ENCODE results near the gene CELF4.

Gene CELF4

GRCh38 chr18:37339701-37340215 lies 225.8 kb downstream of the CELF4 start:
- FAIRE-seq: no peak

- FAIRE-seq: no peak
Measured at GRCh38 chr18:37336568-37337285, 228.9 kb downstream of the CELF4 start.

DNA sequence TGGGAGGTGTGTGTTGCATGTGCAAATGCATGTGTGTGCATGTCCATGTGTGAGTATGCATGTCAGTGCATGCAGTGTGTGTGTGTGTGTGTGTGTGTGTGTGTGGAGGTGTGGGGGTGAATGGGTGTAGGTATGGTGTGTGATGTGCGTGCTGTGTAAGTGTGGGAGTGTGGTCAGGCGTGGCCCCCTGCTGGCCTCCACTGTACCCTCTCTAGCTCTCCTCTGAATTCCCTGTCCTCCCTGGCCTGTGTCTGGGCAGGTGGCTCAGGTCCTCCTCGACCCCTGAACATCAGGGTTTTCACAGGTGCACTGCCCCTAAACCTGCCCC lies 230.2 kb downstream of the CELF4 start:
- no peak for FAIRE-seq

GRCh38 chr18:37334631-37335408 lies 230.8 kb downstream of the CELF4 start:
- no peak for FAIRE-seq

DNA sequence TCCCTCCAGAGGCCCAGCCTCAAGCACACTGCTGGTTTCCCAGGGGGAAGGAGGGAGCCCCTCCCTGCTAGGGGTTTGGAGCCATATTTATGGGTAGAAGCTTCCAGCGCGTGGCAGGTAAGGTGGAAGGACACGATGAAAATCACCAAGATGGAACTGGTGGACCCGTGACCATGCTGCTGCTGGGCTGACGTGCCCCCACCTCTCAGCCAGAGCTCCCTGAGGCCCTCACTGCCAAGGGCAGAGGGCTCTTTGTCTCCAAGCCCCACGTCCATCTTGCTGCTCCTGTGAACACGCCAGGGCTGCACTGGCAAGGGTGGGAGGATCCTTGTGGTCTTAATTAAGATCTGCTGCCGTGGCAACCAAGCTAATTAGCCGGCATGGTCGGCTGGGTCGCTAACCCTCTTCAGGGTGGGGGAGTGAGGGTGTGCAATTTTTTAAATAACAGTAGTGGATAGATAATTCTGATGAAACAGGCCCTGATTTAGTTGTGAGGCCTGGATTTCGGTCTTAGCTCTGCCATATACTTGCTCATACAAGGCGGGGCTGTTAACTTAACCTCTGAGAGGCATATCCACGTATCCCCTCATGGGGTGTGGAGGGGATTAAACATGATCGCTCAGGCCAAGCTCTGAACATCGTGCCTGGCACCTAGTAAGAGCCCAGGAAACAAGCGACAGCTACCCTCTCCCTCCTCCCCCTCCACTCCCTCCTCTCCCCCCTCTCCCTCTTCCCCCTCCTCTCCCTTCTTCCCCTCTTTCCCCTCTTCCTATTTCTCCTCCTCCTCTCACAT lies 232.8 kb downstream of the CELF4 start:
- no peak for FAIRE-seq

DNA sequence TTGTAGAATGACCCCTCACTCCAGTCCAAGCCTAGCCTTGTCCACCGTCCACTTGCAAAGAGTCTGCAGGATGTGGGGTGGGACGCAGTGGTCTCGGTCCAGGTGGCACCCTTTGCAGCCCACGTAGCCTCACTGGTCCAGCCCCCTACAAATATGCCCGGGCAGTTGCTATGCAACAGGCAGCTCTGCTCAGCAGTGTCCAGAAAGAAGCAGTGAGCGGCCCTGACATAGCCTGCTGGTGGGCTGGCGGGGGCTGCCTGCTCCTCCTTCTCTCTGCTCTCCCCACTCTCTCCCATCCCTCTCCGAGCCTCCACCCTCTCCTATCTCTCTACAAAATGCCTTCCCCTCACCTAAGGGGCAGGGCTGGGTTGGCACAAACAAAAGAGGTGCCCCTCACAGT lies 233.4 kb downstream of the CELF4 start:
- FAIRE-seq: no peak

DNA sequence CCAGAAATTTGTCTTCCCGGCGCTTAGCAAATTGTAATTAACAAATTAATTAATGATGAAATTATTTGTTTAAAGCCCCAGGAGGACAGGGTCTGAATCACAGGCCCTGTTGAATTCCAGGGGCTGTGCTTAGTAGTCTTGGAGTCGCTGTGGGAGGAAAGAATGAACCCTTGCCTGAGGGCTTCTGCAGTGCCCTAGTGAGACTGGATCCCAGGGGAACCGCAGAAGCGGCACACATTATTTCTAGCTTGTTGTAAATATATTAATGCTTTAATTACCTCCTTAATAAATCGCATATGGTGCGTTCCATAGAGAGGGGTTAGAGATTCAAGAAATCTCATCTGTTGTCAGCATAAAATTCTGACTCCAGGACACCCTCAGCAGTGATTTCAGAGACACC lies 235.4 kb downstream of the CELF4 start:
- FAIRE-seq: no peak

- no peak for FAIRE-seq
Measured at GRCh38 chr18:37328946-37329719, 236.5 kb downstream of the CELF4 start.

DNA sequence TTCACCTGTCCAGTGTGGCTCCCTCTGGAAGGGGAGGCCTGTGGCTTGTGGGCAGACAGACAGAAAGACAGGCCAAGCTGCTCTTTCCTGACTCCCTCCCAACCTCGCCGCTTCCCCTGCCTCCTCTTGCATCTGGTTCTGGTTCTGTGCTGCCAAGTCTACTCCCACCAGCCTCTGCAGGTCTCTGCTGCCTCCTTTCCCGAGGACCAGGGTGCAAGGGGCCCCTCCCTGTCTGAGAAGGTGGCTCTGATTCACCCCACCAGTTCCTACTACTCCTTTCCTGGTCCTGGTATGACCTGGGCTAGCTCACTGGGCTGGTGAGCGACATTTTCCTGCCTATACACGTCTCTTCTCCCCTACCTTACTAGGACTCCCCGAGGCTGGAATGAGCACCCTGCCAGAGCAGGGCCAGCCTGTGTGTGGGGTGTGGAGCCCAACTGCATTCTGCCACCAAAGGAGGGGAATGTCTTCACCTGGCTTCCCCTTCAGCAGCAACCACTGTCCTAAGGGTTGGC lies 238.5 kb downstream of the CELF4 start:
- no peak for FAIRE-seq

DNA sequence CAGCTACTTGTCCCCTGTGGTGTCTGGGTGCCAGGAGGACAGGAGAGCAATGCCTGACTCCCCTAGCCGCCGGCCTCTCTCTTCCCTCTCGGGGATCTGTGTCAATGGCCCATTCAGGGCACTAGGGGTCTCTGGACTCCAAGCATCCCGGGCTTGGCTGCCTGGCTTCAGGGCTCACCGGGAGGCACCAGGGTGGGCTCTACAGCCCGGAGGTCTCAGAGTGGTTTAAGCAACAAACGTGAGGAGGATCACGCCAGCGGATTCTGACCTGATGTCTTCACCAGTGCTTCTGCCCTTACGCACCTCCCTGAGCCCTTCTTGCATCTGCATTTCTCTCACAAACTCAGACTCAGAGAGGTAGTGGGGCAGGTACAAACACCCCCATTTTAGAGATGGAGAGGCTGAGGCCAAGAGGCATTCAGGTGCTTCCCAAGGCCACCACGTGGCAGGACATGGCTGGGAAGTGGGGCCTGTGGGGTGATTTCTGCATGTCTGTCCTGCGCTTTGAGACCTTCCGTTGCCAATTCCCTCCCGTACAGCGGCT lies 243.0 kb downstream of the CELF4 start:
- no peak for FAIRE-seq

GRCh38 chr18:37321582-37322491 lies 243.8 kb downstream of the CELF4 start:
- no peak for FAIRE-seq

DNA sequence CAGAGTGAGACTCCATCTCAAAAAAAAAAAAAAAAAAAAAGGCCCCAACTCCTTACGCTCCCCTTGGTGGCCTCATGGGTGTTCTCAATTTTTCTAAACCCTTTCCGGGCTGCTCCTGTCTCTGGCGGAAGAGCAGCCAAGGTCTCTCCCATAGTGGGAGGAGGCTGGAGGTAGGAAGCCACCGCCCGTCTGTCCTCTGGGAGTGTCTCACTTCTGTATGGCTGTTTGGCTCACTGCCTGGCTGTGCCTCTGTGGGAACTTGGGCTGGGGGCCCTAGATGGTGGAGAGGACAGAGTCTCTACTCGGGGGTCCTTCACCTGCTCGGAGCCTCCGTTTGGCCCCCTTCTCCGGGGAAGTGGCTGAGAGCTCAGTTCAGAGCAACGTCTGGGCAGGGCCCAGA lies 245.3 kb downstream of the CELF4 start:
- no peak for FAIRE-seq

DNA sequence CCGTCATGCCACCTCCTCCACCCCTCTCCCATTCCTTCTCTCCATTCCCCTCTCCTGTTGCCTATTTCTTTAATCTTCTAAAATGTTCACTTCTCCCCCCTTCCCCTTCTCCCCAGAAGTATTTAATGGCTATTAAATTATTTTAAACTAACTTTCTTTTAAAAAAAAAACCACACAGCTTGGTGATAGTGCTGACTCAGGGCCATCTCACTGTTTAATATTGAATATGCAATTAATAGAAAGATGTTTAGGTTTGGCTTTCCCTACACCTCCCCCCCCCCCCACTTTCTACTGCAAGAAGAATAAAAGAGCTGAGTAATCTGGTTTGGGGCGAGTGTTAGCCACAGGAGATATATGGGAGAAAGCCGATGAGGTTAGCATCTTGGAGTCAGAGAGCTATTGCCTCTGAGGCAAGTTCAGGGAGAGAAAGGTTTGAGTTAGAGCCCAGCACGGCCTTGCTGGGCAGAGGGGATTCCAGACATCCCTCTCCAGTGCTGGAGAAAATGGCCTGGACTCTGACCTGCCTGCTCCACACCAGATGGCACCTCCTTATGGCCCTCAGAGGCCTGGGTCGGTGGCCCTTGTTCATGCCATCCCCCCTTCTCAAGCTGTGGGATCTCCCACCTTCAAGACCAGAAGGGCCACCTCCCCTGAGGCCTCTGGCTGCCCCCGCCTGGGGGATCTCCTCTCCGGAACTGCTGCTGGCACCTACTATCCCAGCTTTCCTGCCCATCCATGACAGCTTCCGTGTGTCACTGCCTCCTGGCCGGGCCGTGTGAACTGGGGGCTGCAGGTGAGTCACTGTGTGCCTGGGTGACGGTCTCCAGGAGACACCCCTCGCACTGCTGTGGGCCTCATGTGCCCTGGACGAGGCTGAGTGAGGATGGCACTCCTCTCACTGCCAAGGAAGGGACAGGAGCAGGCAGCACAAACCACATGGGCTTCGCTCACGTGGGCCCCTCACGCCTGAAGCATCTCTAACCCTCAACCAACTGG lies 246.9 kb downstream of the CELF4 start:
- FAIRE-seq: no peak

GRCh38 chr18:37317486-37317885 lies 248.1 kb downstream of the CELF4 start:
- FAIRE-seq: no peak

- FAIRE-seq: no peak
Measured at GRCh38 chr18:37316468-37316867, 249.1 kb downstream of the CELF4 start.

GRCh38 chr18:37315935-37316334 lies 249.7 kb downstream of the CELF4 start:
- no peak for FAIRE-seq

- FAIRE-seq: no peak
Measured at GRCh38 chr18:37314534-37314933, 251.1 kb downstream of the CELF4 start.

DNA sequence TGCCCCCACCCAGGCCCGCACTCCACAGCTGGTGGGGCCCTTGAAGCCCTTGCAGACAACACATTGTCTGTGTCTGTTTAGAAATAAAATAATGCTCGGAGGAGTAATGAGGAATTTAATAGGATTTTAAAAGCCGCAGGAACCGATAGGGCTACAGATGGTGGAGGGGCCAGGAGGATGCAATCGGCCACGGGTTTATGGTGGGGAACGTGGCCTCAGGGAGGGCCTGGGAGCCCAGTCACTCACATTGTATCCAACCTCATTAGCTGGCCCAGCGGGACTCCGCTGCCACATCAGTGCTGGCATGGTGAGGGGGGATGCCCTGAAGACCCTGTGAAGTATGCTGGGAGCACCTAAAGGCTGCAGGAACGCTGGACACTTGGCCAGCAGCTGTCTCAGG lies 252.0 kb downstream of the CELF4 start:
- no peak for FAIRE-seq

- no peak for FAIRE-seq
Measured at GRCh38 chr18:37309861-37310260, 255.7 kb downstream of the CELF4 start.

GRCh38 chr18:37309059-37309458 lies 256.5 kb downstream of the CELF4 start:
- no peak for FAIRE-seq

All from islet of Langerhans (tissue), 1 donor.